ENCODE results near the gene ANKRD34B. TPM values are rescaled to one million over a fixed set of nuclear protein-coding genes. Genes with fewer than 3 reads are reported as not detected.

The ANKRD34B gene
- total and polyA plus RNA-seq, 10 of the 15 experiments (the other 5 are each of a cell fraction or from before 2014, with no cell fraction given) = under 0.01 TPM; not detected in 9

GRCh38 chr5:80597500-80597899 lies 27.4 kb upstream of the ANKRD34B start (continued):
- TF ChIP-seq RELB (IDR thresholded peaks at IDR 0.05; ENCODE audit: low read depth) (no peak), CREM (IDR thresholded peaks at IDR 0.05; ENCODE audit: low read depth) (no peak), NFYB (IDR thresholded peaks at IDR 0.05; ENCODE audit: insufficient read depth, low read depth, low read length) (no peak)

GRCh38 chr5:80594810-80595209 lies 24.7 kb upstream of the ANKRD34B start:
- in situ Hi-C loops (cut with MboI) (no loop called here), intact Hi-C loops (cut with micrococcal nuclease; ENCODE audit: unreplicated experiment) (no loop called here)
- no peaks in the 10 kb centered on the region for H3K79me2 ChIP-seq (ENCODE audit: control insufficient read depth, insufficient read depth, low read length)
- no peak overlapping the region for H2AFZ ChIP-seq (ENCODE audit: control insufficient read depth, low read depth, low read length)
- no TSS peak for BruUV-seq (replicated peaks)
- no peak overlapping the region for H3K4me2 ChIP-seq (ENCODE audit: control insufficient read depth, insufficient read depth)
- ChIA-PET SMC1A (ENCODE audit: uncharacterized antibody, unreplicated experiment) (interaction anchor here (0.6 kb wide), 1 partner anchor 566 kb away, joined by 4 read pairs; no protein-coding TSS in a partner anchor), CTCF (no interaction called here), POLR2A (no interaction called here), RAD21 (ENCODE audit: unreplicated experiment) (no interaction called here)
- H3K4me1 ChIP-seq (ENCODE audit: control insufficient read depth, insufficient read depth, low read length) = no peaks in the 10 kb centered on the region
- TF ChIP-seq TCF12 (IDR thresholded peaks at IDR 0.05; ENCODE audit: low read depth, low read length) (no peak), ZNF622 (IDR thresholded peaks at IDR 0.05) (no peak), ZBED1 (IDR thresholded peaks at IDR 0.05; ENCODE audit: borderline replicate concordance) (no peak), ELK1 (IDR thresholded peaks at IDR 0.05; ENCODE audit: low read depth, low read length) (no peak), EZH2 (IDR thresholded peaks at IDR 0.05; ENCODE audit: borderline replicate concordance, control insufficient read depth, low read depth, low read length) (no peak), CHD4 (IDR thresholded peaks at IDR 0.05) (no peak), MTA3 (IDR thresholded peaks at IDR 0.05; ENCODE audit: borderline replicate concordance, low read length) (no peak), NR2C2 (IDR thresholded peaks at IDR 0.05; ENCODE audit: borderline replicate concordance, control insufficient read depth, insufficient read length, low read depth) (no peak), NBN (IDR thresholded peaks at IDR 0.05) (no peak), ZNF274 (IDR thresholded peaks at IDR 0.05; ENCODE audit: insufficient read depth, insufficient read length) (no peak), CBX5 (IDR thresholded peaks at IDR 0.05; ENCODE audit: low read depth) (no peak), RUNX3 (IDR thresholded peaks at IDR 0.05; ENCODE audit: low read length) (no peak), ATF3 (IDR thresholded peaks at IDR 0.05; ENCODE audit: borderline replicate concordance, extremely low read depth, low read depth, low read length) (no peak), BCLAF1 (IDR thresholded peaks at IDR 0.05) (no peak), KDM1A (IDR thresholded peaks at IDR 0.05; ENCODE audit: borderline replicate concordance) (no peak), CREM (IDR thresholded peaks at IDR 0.05; ENCODE audit: low read depth) (no peak)
- no peaks in the 10 kb centered on the region for H3K9me3 ChIP-seq (replicated peaks; ENCODE audit: control insufficient read depth, insufficient read depth, low read length)
- H3K9ac ChIP-seq (ENCODE audit: control insufficient read depth, insufficient read depth, low read length) = no peak overlapping the region
- DNase-seq (ENCODE audit: low read depth, low spot score) (no peak), FAIRE-seq (no peak), ATAC-seq (no peak)
- H4K20me1 ChIP-seq (ENCODE audit: control insufficient read depth, insufficient read depth) = no peaks in the 10 kb centered on the region
- H3K36me3 ChIP-seq (ENCODE audit: control insufficient read depth in 2 of 2, insufficient read depth in 2 of 2, low read length in 1 of 2) = no peaks in the 10 kb centered on the region
- WGBS (ENCODE audit: insufficient coverage, insufficient replicate concordance, low lambda C conversion rate, missing lambda C conversion rate) = 88% methylated on average over 2 of the region's 2 CpGs
- H3K4me3 ChIP-seq = no peak overlapping the region
- no peaks in the 10 kb centered on the region for H3K27me3 ChIP-seq (replicated peaks in 1 of 2; ENCODE audit: control insufficient read depth in 2 of 2, insufficient read depth in 2 of 2, low read length in 1 of 2)
- H3K27ac ChIP-seq (ENCODE audit: control insufficient read depth, insufficient read depth) = no peak overlapping the region

Data from GM12878 (cell line).